Measurements from ENCODE around the gene TMEM141.

GRCh38 chr9:136790640-136791515 is at the start of gene TMEM141:
- no peak for TF ChIP-seq CTCF (IDR thresholded peaks at IDR 0.05; ENCODE audit: extremely low read depth in 1 of 2, insufficient read depth in 1 of 2, low read depth in 1 of 2, low read length in 2 of 2)
- peak; percentile 89 for TF ChIP-seq POLR2A (IDR thresholded peaks at IDR 0.05; ENCODE audit: low read depth, low read length)
- no peak for TF ChIP-seq EZH2 (IDR thresholded peaks at IDR 0.05; ENCODE audit: borderline replicate concordance, low read depth, low read length, severe bottlenecking)
- TF ChIP-seq JUN (IDR thresholded peaks at IDR 0.05; ENCODE audit: borderline replicate concordance, insufficient read depth, insufficient read length, low read depth), result no peak
- TF ChIP-seq POLR2AphosphoS5 (IDR thresholded peaks at IDR 0.05; ENCODE audit: insufficient read depth, low read depth, low read length), result peak; percentile 79

All from endothelial cell of umbilical vein (primary cell).